ENCODE data around the gene CGA.

Gene CGA

GRCh38 chr6:87082160-87082721 lies 12.7 kb downstream of the CGA start:
- DNase-seq: no peak

DNA sequence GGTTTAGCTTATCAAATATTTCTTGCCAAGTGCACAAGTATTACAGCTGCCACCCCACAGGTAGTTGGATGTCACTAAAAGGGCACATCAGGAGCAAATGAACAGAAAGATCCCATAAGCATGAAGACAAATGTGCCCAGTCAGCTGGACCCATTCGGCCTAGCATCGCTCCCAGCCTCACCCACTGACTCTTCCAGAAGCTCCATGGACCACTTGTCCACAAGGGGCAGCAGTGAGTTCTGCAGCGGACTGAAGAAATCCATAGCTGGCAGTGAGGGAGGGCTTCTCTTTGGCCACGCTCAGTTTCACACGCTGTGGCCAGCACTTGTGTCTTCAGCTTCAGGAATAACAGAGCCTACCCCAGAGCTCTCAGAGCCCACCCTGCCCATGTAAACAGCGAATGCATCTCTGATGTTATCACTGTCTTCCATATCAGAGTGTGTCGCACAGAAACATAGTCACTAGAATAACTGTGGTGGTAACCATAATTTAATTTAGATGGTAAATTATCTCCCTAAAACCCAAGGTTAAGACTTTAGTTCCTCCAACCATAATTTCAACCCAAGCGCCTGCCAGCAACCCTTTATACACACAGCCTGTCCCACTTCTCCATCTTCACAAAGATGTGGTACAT lies 15.8 kb downstream of the CGA start:
- DNase-seq: peak in 1 of 2 experiments; percentile 31

DNA sequence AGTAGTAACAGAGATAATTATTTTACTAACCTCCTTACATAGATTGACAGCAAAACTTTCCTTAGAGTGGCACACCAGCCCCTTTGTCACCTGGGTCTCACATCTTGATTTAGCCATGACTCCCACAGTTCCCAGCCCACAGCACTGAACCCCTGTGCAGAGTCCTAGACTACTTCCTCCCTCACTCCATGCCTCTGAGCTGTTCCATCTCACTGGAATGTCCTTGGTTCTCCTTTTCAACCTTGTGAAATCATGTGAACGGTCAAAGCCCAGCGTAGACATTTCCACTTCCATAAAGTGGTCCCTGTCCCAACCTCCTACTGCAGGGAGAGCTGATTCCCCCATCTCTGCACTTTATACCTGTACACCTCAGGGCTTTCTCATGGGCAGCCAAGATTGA lies 19.7 kb downstream of the CGA start:
- no peak for DNase-seq

DNA sequence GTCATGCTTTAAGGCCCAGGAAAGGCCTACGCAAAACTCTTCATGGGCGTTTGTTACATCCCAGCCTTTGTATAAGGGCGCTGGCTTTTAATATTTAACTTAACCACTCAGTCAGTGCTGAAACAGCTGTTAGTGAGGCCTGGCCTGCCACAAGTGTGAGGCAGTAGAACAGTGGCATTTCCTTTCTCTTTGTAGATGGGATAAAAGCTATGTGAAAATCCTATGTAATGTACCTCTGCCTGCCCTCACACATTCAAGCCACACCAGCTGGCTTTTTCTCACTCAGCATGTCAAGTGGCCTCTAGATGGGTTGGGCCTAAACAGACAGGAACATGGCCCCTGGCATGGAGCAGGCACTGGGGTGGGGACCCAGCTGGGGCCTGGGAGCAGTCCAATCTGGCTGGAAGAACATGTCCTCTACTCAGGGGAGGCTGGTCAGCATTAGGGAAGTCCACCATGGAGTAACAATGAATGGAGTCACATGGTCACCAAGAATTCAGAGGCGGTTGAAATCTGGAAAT lies 20.7 kb downstream of the CGA start:
- DNase-seq: no peak

GRCh38 chr6:87071683-87072082 lies 23.2 kb downstream of the CGA start:
- DNase-seq: no peak

DNA sequence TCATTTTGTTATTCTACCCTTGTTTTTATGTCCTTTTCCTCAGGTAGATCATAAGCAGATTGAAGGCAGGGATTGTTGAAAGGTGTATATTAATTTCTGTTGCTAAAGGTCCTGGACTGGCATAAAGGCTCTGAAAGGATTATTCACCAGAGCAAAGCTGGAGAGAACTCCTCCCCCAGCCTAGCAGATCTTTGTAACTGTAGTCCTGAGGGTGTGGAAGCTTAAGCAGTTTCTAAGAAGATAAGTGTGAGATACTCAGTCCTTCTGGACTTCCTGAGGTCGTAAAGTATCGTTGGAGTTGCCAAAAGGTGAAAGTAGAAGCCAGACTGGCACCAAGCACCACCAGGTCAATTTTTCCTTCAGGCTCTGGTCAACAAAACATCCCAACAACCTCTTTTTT lies 24.2 kb downstream of the CGA start:
- no peak for DNase-seq

GRCh38 chr6:87068795-87069194 lies 26.1 kb downstream of the CGA start:
- DNase-seq: no peak

GRCh38 chr6:87066449-87067333 lies 28.2 kb downstream of the CGA start:
- peak; percentile 59 to 72 for DNase-seq

DNA sequence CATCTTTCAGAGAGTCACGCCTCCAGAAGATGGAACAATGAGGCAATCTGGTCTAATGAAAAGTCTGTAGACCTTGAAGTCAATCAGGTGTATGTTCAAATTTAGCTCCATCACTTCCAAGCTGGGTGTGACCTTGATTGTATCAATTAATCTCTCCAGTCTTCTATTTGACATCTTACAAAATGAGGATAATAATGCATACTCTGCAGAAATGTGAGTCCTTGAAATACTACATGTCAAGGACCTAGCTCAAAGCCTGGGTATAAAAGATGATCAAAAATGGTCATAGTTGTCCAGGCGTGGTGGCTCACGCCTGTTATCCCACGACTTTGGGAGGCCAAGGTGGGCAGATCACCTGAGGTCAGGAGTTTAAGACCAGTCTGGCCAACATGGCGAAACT lies 29.8 kb downstream of the CGA start:
- DNase-seq: no peak

DNA sequence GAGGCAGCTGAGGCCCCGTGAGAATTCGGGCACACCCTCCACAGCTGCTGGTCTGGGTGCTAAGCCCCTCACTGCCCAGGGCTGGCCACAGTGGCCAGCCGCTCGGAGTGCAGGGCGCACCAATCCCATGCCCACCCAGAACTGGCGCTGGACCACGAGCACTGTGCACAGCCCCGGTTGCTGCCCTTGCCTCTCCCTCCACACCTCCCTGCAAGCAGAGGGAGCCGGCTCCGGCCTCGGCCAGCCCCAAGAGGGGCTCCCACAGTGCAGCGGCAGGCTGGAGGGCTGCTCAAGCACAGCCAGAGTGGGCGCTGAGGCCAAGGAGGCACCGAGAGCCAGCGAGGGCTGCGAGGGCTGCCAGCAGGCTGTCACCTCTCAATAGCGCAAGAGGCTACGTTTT lies 35.0 kb downstream of the CGA start:
- no peak for DNase-seq

DNA sequence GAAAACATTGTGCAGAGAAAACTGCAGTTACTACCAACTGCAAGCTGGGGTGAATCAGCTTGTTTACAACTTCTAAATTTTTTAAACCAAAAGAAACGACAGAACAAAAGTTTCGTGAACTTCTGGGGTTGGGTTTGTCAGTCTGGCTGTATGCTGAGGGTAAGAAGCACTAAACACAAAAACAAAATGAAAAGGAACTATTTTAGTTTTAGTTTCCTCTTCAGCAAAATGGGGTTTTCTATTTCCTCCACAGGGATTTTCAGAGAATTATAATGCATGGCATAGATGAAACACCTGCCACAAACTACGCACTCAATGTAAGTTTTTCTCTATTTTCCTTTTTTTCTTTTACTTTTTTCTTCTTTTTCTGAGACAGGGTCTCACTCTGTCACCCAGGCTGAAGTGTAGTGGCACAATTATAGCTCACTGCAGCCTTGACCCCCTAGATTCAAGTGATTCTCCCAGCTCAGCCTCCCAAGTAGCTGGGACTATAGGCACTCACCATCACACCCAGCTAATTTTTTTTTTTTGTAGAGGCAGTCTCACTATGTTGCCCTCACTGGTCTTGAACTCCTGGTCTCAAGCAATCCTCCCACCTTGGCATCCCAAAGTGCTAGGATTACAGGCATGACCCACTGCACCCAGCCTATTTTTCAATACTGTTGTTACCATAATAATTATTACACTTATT lies 40.6 kb downstream of the CGA start:
- DNase-seq: no peak

GRCh38 chr6:87053312-87053711 lies 41.6 kb downstream of the CGA start:
- DNase-seq: no peak

- DNase-seq: no peak
These were observed 45.1 kb downstream of the CGA start for GRCh38 chr6:87049779-87050178.

GRCh38 chr6:87045521-87046075 lies 49.3 kb downstream of the CGA start:
- no peak for DNase-seq

GRCh38 chr6:87040729-87041128 lies 54.2 kb downstream of the CGA start:
- no peak for DNase-seq
